DOHH2 (cell line): Measurements from ENCODE around the gene TBX6.

Experiments
- H3F3A ChIP-seq: fragments of 200-600 bp; sonication (generic), shearing (Covaris generic); 2 replicates; pipeline ENCODE4 v1.6.0; 2016; ENCODE audit warnings: antibody characterized with exemption, mild to moderate bottlenecking; ENCODE audit not compliant: control insufficient read depth, insufficient read depth
- H3K27ac ChIP-seq: fragments of 200-600 bp; sonication (generic); 2 replicates; pipeline ENCODE4 v1.5.1; 2014; ENCODE audit warnings: low read depth, mild to moderate bottlenecking, low read length, moderate library complexity
- H3K27me3 ChIP-seq: fragments of 200-600 bp; sonication (generic); 2 replicates; pipeline ENCODE4 v1.6.1; 2014; ENCODE audit warnings: mild to moderate bottlenecking, low read length, mixed read lengths; ENCODE audit not compliant: control insufficient read depth
- H3K36me3 ChIP-seq: fragments of 200-600 bp; sonication (generic); 2 replicates; pipeline ENCODE4 v1.6.1; 2014; ENCODE audit warnings: mild to moderate bottlenecking, low read length, moderate library complexity, mixed read lengths; ENCODE audit not compliant: control insufficient read depth
- H3K4me1 ChIP-seq: fragments of 200-600 bp; sonication (generic); 2 replicates; pipeline ENCODE4 v1.6.1; 2014; ENCODE audit warnings: mild to moderate bottlenecking, low read length, mixed read lengths; ENCODE audit not compliant: control insufficient read depth
- H3K4me2 ChIP-seq: fragments of 200-600 bp; sonication (generic); 2 replicates; pipeline ENCODE4 v1.6.0; 2014; ENCODE audit warnings: mild to moderate bottlenecking, low read length, moderate library complexity
- H3K4me3 ChIP-seq: fragments of 200-600 bp; sonication (generic); 2 replicates; pipeline ENCODE4 v1.5.1; 2014; ENCODE audit warnings: mild to moderate bottlenecking, low read length, mixed read lengths
- H3K79me2 ChIP-seq: fragments of 200-600 bp; sonication (generic); 2 replicates; pipeline ENCODE4 v1.6.1; 2014; ENCODE audit warnings: mild to moderate bottlenecking, low read length, mixed read lengths; ENCODE audit not compliant: control insufficient read depth
- H3K9me2 ChIP-seq: fragments of 200-600 bp; sonication (generic); replicated peaks from 2 replicates; pipeline ENCODE4 v1.6.1; 2014; ENCODE audit warnings: mild to moderate bottlenecking, low read length, mixed read lengths; ENCODE audit not compliant: control insufficient read depth
- H3K9me3 ChIP-seq: fragments of 200-600 bp; sonication (generic); 2 replicates; pipeline ENCODE4 v1.6.1; 2014; ENCODE audit warnings: antibody characterized with exemption, low read length, mixed read lengths; ENCODE audit not compliant: control insufficient read depth, insufficient read depth
- H4K20me1 ChIP-seq: fragments of 200-600 bp; sonication (generic); 2 replicates; pipeline ENCODE4 v1.6.0; 2014; ENCODE audit warnings: low read depth, mild to moderate bottlenecking, antibody characterized with exemption, low read length, moderate library complexity; ENCODE audit not compliant: control insufficient read depth, insufficient read depth
- EZH2phosphoT487 ChIP-seq: fragments of 200-600 bp; sonication (generic); IDR thresholded peaks from 2 replicates; pipeline ENCODE4 v1.6.1; 2017; ENCODE audit warnings: borderline replicate concordance, mild to moderate bottlenecking, antibody characterized with exemption, low read length, moderate library complexity, mixed read lengths
- TF ChIP-seq, protein P1 (sequence below): fragments of 200-600 bp; sonication (generic); IDR thresholded peaks from one replicate; pipeline ENCODE4 v1.5.1; 2014; ENCODE audit warnings: antibody characterized with exemption, mild to moderate bottlenecking, low read depth, low read length; ENCODE audit not compliant: poor library complexity, severe bottlenecking

TBX6 gene

DNA sequence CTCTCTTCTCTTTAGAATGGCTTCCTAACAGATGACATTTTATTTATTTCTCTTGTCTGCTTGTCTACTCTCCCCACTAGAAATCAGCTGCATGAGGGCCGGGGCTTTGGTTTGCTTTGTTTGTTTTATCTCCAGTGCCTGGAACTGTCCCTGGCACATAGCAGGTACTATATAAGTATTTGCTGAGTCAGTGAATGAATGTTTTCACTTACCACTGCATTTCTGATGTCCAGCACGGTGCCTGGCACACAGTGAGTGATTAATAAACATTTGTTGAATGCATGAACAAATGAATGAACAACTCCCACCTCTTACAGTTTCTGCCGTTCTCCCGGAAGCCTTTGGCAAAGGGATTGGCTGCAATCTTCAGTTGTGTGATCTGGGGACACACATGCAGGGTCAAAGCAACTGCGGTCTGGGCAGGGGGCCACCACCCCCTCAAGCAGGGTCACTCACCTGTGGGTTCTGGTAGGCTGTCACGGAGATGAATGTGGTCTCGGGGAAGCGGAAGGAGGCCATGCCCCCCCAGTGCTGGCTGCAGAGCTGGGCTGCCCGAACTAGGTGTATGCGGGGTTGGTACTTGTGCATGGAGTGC is 3.4 kb downstream of the TBX6 start:
- H3F3A ChIP-seq: peaks cover 11% of the 10 kb centered on the region; the same call in 1 of the 2 replicates
- no peak for TF ChIP-seq EZH2phosphoT487
- no peak overlapping the region for H3K27ac ChIP-seq
- H3K4me2 ChIP-seq: no peak overlapping the region
- no peaks in the 10 kb centered on the region for H3K27me3 ChIP-seq
- H3K9me3 ChIP-seq: no peaks in the 10 kb centered on the region
- H3K4me1 ChIP-seq: peaks cover 34% of the 10 kb centered on the region
- H3K4me3 ChIP-seq: no peak overlapping the region
- H3K9me2 ChIP-seq: no peaks in the 10 kb centered on the region
- H4K20me1 ChIP-seq: no peaks in the 10 kb centered on the region
- H3K36me3 ChIP-seq: peaks cover 22% of the 10 kb centered on the region
- no peaks in the 10 kb centered on the region for H3K79me2 ChIP-seq

DNA sequence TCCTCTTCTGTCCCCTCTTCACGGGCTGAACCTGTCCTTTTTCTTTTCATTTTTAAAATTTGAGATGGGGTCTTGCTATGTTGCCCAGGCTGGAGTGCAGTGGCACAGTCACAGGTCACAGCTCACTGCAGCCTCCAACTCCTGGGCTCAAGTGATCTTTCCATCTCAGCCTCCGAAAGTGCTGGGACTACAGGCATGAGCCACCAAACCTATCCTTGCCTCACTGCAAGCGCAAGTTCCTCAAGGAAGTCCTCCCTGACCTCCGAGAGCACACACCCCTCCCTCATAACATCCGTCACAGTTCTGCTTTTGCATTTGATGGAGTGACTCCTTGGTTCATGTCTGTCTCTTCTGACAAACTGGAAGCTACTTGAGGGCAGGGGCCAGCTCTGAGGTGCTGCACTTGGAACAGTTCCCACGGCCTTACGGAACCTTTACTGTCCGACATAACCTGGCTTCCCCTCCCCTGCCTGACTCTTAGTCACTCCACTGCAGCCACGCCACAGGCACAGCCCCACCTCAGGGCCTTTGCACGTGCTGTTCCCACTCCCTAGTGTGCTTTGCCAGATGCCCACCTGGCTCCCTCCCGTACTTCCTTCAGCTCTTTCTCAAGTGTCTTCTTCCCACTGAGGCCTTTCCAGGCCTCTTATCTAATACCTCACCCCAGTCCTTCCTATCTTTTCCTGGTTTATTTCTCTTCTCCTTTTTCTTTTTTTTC is 4.4 kb downstream of the TBX6 start:
- Histone ChIP-seq H3K9me2 (no peaks in the 10 kb centered on the region), H3K79me2 (no peaks in the 10 kb centered on the region), H4K20me1 (no peaks in the 10 kb centered on the region), H3K36me3 (peaks cover 32% of the 10 kb centered on the region), H3K4me1 (peaks cover 24% of the 10 kb centered on the region), H3K27me3 (no peaks in the 10 kb centered on the region), H3K27ac (no peak overlapping the region), H3K9me3 (no peaks in the 10 kb centered on the region), H3K4me2 (no peak overlapping the region), H3K4me3 (no peak overlapping the region), H3F3A (0 out of 2 replicates have a peak, but pooled peaks cover 6% of the 10 kb centered on the region)
- TF ChIP-seq, protein P1, sequence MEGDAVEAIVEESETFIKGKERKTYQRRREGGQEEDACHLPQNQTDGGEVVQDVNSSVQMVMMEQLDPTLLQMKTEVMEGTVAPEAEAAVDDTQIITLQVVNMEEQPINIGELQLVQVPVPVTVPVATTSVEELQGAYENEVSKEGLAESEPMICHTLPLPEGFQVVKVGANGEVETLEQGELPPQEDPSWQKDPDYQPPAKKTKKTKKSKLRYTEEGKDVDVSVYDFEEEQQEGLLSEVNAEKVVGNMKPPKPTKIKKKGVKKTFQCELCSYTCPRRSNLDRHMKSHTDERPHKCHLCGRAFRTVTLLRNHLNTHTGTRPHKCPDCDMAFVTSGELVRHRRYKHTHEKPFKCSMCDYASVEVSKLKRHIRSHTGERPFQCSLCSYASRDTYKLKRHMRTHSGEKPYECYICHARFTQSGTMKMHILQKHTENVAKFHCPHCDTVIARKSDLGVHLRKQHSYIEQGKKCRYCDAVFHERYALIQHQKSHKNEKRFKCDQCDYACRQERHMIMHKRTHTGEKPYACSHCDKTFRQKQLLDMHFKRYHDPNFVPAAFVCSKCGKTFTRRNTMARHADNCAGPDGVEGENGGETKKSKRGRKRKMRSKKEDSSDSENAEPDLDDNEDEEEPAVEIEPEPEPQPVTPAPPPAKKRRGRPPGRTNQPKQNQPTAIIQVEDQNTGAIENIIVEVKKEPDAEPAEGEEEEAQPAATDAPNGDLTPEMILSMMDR: no peak
- no peak for TF ChIP-seq EZH2phosphoT487

DNA sequence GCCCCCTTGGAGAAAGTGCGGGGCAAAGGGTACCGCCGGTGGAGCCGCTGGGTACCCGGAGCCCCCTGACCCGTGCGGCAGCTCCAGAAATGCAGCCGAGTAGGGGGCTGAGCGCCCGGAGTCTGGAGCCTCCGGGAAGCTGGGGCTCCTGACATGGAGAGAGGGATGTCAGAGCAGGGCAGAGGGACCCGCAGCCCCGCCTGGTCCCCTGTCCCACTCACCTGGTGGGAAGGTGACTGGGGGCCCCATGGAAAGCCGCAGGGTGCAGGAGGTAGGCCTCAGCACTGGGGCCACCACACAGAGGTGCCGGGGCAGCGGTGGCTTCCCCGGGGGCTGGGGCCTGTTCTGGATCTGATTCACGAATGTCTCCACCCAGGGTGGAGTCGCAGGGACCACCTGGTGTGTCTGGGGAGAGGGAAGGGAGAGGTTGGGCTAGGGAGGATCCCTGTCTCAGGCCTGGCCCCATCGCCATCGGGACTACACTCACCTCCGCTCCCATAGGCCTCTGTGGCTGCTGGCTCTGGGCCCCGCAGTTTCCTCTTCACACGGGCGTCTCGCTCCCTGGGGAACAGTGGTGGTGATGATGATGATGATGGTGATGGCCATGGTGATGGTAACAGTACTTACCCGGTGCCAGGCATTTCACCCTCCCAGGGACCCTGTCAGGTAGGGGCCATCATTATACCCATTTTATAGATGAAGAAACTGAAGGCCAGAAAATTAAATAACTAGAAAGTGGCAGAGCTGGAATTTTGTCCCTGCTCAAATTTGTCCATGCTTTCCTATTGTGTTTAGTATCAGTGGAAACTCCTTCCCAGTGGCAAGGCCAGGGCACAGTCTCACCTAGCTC is 5.2 kb downstream of the TBX6 start:
- Histone ChIP-seq H3K9me3 (no peaks in the 10 kb centered on the region), H3K79me2 (no peaks in the 10 kb centered on the region), H3F3A (0 out of 2 replicates have a peak, but pooled peaks cover 6% of the 10 kb centered on the region), H3K27ac (no peak overlapping the region), H3K4me3 (no peak overlapping the region), H3K27me3 (no peaks in the 10 kb centered on the region), H3K36me3 (peaks cover 36% of the 10 kb centered on the region), H3K9me2 (no peaks in the 10 kb centered on the region), H3K4me1 (peaks cover 19% of the 10 kb centered on the region), H4K20me1 (no peaks in the 10 kb centered on the region), H3K4me2 (no peak overlapping the region)
- TF ChIP-seq, protein P1: no peak
- TF ChIP-seq EZH2phosphoT487: no peak
